Heart left ventricle (tissue), 16 donors: ENCODE data around the gene MMAB. TPM values are rescaled to one million over a fixed set of nuclear protein-coding genes. Genes with fewer than 3 reads are reported as not detected.

ENCODE experiments used
- ATAC-seq, 4 donors: fragments of 200-7000 bp; cut with Tn5 transposase; one replicate each; pipeline ENCODE4 v1.9.1; 2020 to 2022; ENCODE audit warnings: moderate library complexity in 4 of 4, mild to moderate bottlenecking in 3 of 4, moderate number of reproducible peaks in 1 of 4
- DNase-seq, 5 donors: peaks; one replicate each; pipeline ENCODE4 v3.0.0-alpha.2; 2020
- H3K27ac ChIP-seq, 12 donors: fragments of 200-600 bp; sonication (generic) in 4 of 12; one replicate each; pipeline versions ENCODE4 v1.5.0 to v1.8.0; 2016 to 2022; ENCODE audit warnings: mild to moderate bottlenecking in 2 of 12
- H3K27me3 ChIP-seq, 9 donors: fragments of 200-600 bp; sonication (generic) in 2 of 9; one replicate each; pipeline versions ENCODE4 v1.5.1 to v1.8.0; 2016 to 2022; ENCODE audit warnings: mild to moderate bottlenecking in 3 of 9
- H3K36me3 ChIP-seq, 9 donors: fragments of 200-600 bp; sonication (generic) in 2 of 9; one replicate each; pipeline versions ENCODE4 v1.5.0 to v1.8.0; 2018 to 2022; ENCODE audit warnings: mild to moderate bottlenecking in 2 of 9
- H3K4me1 ChIP-seq, 12 donors: fragments of 200-600 bp; sonication (generic) in 4 of 12; one replicate each; pipeline versions ENCODE4 v1.5.0 to v1.8.0; 2016 to 2022; ENCODE audit warnings: mild to moderate bottlenecking in 3 of 12
- H3K4me3 ChIP-seq, 12 donors: fragments of 200-600 bp; sonication (generic) in 4 of 12; one replicate each; pipeline versions ENCODE4 v1.5.0 to v1.8.0; 2017 to 2022; ENCODE audit warnings: mild to moderate bottlenecking in 9 of 12, moderate library complexity in 4 of 12
- H3K9me3 ChIP-seq, 12 donors: fragments of 200-600 bp; sonication (generic) in 4 of 12; one replicate each; pipeline versions ENCODE4 v1.5.0 to v1.8.0; 2016 to 2022; ENCODE audit warnings: mild to moderate bottlenecking in 1 of 12
- POLR2A ChIP-seq, 2 donors: fragments of 450-650 bp; IDR thresholded peaks; one replicate each; pipeline ENCODE4 v1.6.1; 2017; ENCODE audit warnings: antibody characterized with exemption in 2 of 2, mild to moderate bottlenecking in 2 of 2, moderate library complexity in 2 of 2
- WGBS, 4 donors: extraction: QIAGEN DNeasy Blood & Tissue Kit in 2 of 4; methylation state at CpG; one replicate each; pipeline versions ENCODE4 v1.1.5 to v1.1.7; 2013 to 2018; 5-methylcytosine and 5-hydroxymethylcytosine counted together
- intact Hi-C, 10 donors: fragments of 100-400 bp; cut with DNase I; formaldehyde crosslinking; loops; one replicate each; pipeline versions ENCODE4 v1.11.1 to v1.14.2; 2022
- polyA plus RNA-seq, 2 donors: library from polyadenylated mRNA; stranded (reverse); fragments of 200-250 nt; gene quantifications; one replicate each; pipeline ENCODE4 v1.2.3, GENCODE V29; 2013
- total RNA-seq, 9 donors: library from RNA; depleted of rRNA in 2 of 9; stranded (reverse); fragments of >200 nt in 2 of 9; fragmentation: NEBNext Ultra II Directional in 3 of 9; extraction: Animal tissue kit (Norgen Biotek cat#: 25700) in 3 of 9; gene quantifications; one replicate each; pipeline versions ENCODE4 v1.1.0 to v1.2.4, GENCODE V29; 2016 to 2023
- TF ChIP-seq, protein P1 (sequence below), 12 donors: fragments of 200-600 bp; sonication (generic) in 4 of 12; IDR thresholded peaks; one replicate each; pipeline versions ENCODE4 v1.5.0 to v1.8.0; 2018 to 2022; ENCODE audit warnings: antibody characterized with exemption in 12 of 12, mild to moderate bottlenecking in 5 of 12
- donor health status: ischemic (EF 13 %, LVEDD 7.1; RV severe dilation, severe dysfunction).
- donor health status: healthy with polysubstance abuse.
- donor health status: DM: no; HTN: yes; CAD: no.
- donor health status: DM: no; HTN: no; CAD: no.
- donor health status: ischemic (EF 25% LVEDD 6.9; RV normal size, moderate dysfunction).
- donor health status: ischemic (EF 25% LVEDD 5.7; RV mildly dilated, moderate dysfunction).
- donor health status: healthy.
- donor health status: DM: yes; HTN: yes; CAD: no.
- donor health status: ischemic (EF 35%, LVEDD 5.7; RV mildly dilated, moderate dysfunction).
- donor health status: nonischemic (EF 11% LVEDD 7.7; RV severe dilation, severe dysfunction).
- donor health status: DM: yes; HTN: yes; CAD: no.
- donor health status: PGD.
- donor health status: ischemic (EF 29% LVEDD 5.4; RV normal size, mild dysfunction).
- donor health status: nonischemic (EF 23%, LVEDD 6.1; RV moderate dilation, normal function).

The MMAB gene
- total and polyA plus RNA-seq, 11 donors: 29.5 to 43.4 (median 34.5) TPM

- intact Hi-C loops: loop anchor here in 1 of 10 donors (10.0 kb wide), 1 partner anchor 202 kb away; the partner anchor contains the start of gene FAM222A
- WGBS, 4 donors: 76 to 87% (median 80%) methylated on average over 8 of the region's 8 CpGs
- H3K27ac ChIP-seq: no peak overlapping the region
- no peak for TF ChIP-seq POLR2A (IDR thresholded peaks at IDR 0.05)
- TF ChIP-seq, protein P1, sequence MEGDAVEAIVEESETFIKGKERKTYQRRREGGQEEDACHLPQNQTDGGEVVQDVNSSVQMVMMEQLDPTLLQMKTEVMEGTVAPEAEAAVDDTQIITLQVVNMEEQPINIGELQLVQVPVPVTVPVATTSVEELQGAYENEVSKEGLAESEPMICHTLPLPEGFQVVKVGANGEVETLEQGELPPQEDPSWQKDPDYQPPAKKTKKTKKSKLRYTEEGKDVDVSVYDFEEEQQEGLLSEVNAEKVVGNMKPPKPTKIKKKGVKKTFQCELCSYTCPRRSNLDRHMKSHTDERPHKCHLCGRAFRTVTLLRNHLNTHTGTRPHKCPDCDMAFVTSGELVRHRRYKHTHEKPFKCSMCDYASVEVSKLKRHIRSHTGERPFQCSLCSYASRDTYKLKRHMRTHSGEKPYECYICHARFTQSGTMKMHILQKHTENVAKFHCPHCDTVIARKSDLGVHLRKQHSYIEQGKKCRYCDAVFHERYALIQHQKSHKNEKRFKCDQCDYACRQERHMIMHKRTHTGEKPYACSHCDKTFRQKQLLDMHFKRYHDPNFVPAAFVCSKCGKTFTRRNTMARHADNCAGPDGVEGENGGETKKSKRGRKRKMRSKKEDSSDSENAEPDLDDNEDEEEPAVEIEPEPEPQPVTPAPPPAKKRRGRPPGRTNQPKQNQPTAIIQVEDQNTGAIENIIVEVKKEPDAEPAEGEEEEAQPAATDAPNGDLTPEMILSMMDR (IDR thresholded peaks at IDR 0.05): no peak
- H3K9me3 ChIP-seq: no peaks in the 10 kb centered on the region
- H3K4me3 ChIP-seq: no peak overlapping the region
- no peaks in the 10 kb centered on the region for H3K27me3 ChIP-seq
- ATAC-seq (no peak), DNase-seq (no peak)
- H3K36me3 ChIP-seq: peaks cover 0 to 100% (median 96%) of the 10 kb centered on the region in 9 donors
- H3K4me1 ChIP-seq: peaks cover 0 to 12% (median 3%) of the 10 kb centered on the region in 12 donors
Measured at GRCh38 chr12:109513051-109513450, 60.3 kb downstream of the MMAB start.

DNA sequence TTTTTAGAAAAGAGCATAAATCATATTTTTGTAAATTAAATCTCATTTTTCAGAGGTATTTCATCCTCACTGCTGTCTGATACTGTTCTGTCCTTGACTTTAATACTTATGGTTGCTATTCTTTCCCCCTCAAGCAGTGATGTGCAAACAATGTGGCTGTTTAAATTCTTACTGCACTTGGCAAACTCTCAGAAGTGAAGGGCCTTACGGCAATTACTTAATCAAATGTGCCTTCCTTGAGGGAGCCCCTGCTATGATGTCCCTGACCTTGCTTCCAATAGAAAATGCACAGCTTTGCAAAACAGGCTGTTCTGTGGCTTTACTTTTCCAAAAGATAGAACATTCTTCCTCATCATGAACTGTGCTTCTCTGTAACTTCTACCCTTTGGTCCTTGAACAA lies 60.7 kb downstream of the MMAB start:
- Histone ChIP-seq H3K4me3 (no peak overlapping the region), H3K27ac (no peak overlapping the region), H3K9me3 (no peaks in the 10 kb centered on the region), H3K4me1 (peaks cover 0 to 7% (median 0%) of the 10 kb centered on the region in 12 donors), H3K27me3 (no peaks in the 10 kb centered on the region), H3K36me3 (peaks cover 0 to 100% (median 96%) of the 10 kb centered on the region in 9 donors)
- ATAC-seq (no peak), DNase-seq (no peak)
- TF ChIP-seq, protein P1 (IDR thresholded peaks at IDR 0.05): no peak
- no peak for TF ChIP-seq POLR2A (IDR thresholded peaks at IDR 0.05)
- intact Hi-C loops: loop anchor here in 1 of 10 donors (10.0 kb wide), 1 partner anchor 202 kb away; the partner anchor contains the start of gene FAM222A
- WGBS, 4 donors: 79 to 89% (median 84%) methylated on average over 1 of the region's 1 CpG

- intact Hi-C loops: loop anchor here in 1 of 10 donors (10.0 kb wide), 1 partner anchor 205 kb away; the partner anchor contains the start of gene FAM222A
- H3K4me3 ChIP-seq: no peak overlapping the region
- H3K27ac ChIP-seq: peak overlapping the region in 1 of 12 donors; percentile 34
- no peak for DNase-seq
- H3K4me1 ChIP-seq: no peaks in the 10 kb centered on the region
- no peaks in the 10 kb centered on the region for H3K27me3 ChIP-seq
- peaks cover 1 to 100% (median 97%) of the 10 kb centered on the region in 9 donors for H3K36me3 ChIP-seq
- ATAC-seq: peak in 3 of 4 donors; percentile 21 to 55 (median 44)
- no peak for TF ChIP-seq POLR2A (IDR thresholded peaks at IDR 0.05)
- TF ChIP-seq, protein P1 (IDR thresholded peaks at IDR 0.05): no peak
- H3K9me3 ChIP-seq: no peaks in the 10 kb centered on the region
- WGBS, 4 donors: 72 to 76% (median 74%) methylated on average over 9 to 15 of the region's 15 CpGs
Measured at GRCh38 chr12:109510196-109510595, 63.1 kb downstream of the MMAB start.

DNA sequence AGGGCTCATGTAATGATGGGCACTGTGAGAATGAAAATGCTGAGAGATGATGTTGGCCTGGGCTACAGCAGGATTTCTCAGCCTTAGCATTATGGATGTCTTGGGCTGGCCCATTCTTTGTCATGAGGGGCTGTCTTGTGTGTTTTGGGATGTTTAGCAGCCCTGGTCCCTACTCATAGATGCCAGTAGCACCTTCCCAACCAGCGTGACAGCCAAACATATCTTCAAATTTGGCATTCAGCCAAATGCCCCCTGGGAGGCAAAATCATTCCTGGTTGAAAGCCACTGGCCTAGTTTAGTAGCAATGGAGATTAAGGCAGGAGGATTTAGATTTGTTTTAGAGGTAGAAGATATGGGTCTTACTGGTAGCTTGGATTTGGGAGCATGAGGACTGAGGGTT lies 69.2 kb downstream of the MMAB start:
- Histone ChIP-seq H3K27ac (no peak overlapping the region), H3K4me1 (no peaks in the 10 kb centered on the region), H3K27me3 (no peaks in the 10 kb centered on the region), H3K9me3 (no peaks in the 10 kb centered on the region), H3K4me3 (no peak overlapping the region), H3K36me3 (peaks cover 4 to 100% (median 100%) of the 10 kb centered on the region in 9 donors)
- intact Hi-C loops: no loop called here
- 18 to 43% (median 32%) methylated on average over 1 of the region's 1 CpG for WGBS, 4 donors
- no peak for DNase-seq
- ATAC-seq: no peak
- no peak for TF ChIP-seq POLR2A (IDR thresholded peaks at IDR 0.05)
- TF ChIP-seq, protein P1 (IDR thresholded peaks at IDR 0.05): no peak

Other genes with a start within 250 kb of the MMAB start
- gene MYO1H, start 225.6 kb downstream of the MMAB start, total RNA-seq: under 1 TPM in 6 of 9 donors, not detected in 3; 0.12 to 1.00 (median 0.22) TPM
- under 1 TPM; 0.04 to 0.28 TPM for gene MYO1H, start 225.6 kb downstream of the MMAB start, polyA plus RNA-seq
- gene KCTD10, start 96.2 kb downstream of the MMAB start, total RNA-seq: 10 to 100 TPM; 20.8 to 52.3 (median 37.1) TPM
- 10 to 100 TPM in 1 of 2 donors, 1 to 10 TPM in 1; 9.5 to 47.6 TPM for gene KCTD10, start 96.2 kb downstream of the MMAB start, polyA plus RNA-seq
- gene UBE3B, start 95.9 kb downstream of the MMAB start, total RNA-seq: 10 to 100 TPM; 45.7 to 82.7 (median 53.8) TPM
- 10 to 100 TPM; 19.1 to 24.4 TPM for gene UBE3B, start 95.9 kb downstream of the MMAB start, polyA plus RNA-seq
- gene MVK, start 290 bp upstream of the MMAB start, total RNA-seq: 10 to 100 TPM in 5 of 9 donors, 1 to 10 TPM in 4; 7.9 to 14.9 (median 10.1) TPM
- gene MVK, start 290 bp upstream of the MMAB start, polyA plus RNA-seq: 10 to 100 TPM; 13.4 to 13.9 TPM
- 10 to 100 TPM in 6 of 9 donors, 1 to 10 TPM in 3; 3.5 to 45.8 (median 11.2) TPM for gene FAM222A, start 140.3 kb upstream of the MMAB start, total RNA-seq
- 1 to 10 TPM; 4.1 to 9.4 TPM for gene FAM222A, start 140.3 kb upstream of the MMAB start, polyA plus RNA-seq